Natural killer cell (primary cell): ENCODE data around the gene KREMEN2. TPM values are rescaled to one million over a fixed set of nuclear protein-coding genes. Genes with fewer than 3 reads are reported as not detected.
A peak's percentile ranks its signal among the peaks of the same experiment; 100 is the strongest.

Experiments
- ATAC-seq, 3 donors: fragments of 150-1000 bp in 2 of 3; fragments of 200-7000 bp in 1 of 3; cut with Tn5 transposase; 1 replicate in 1 of 3; 2 replicates in 2 of 3; pipeline ENCODE4 v1.10.0; 2021; ENCODE audit warnings: mild to moderate bottlenecking in 2 of 3, moderate library complexity in 2 of 3
- DNase-seq, 2 donors: peaks; one replicate each; pipeline versions ENCODE4 v3.0.0 to v3.0.0-alpha.2; 2013 to 2021; ENCODE audit warnings: mixed read lengths in 1 of 2
- H3K27ac ChIP-seq: one replicate; pipeline ENCODE4 v1.5.1; 2013; ENCODE audit warnings: mild to moderate bottlenecking, low read length
- H3K27me3 ChIP-seq: one replicate; pipeline ENCODE4 v1.6.1; 2013; ENCODE audit warnings: low read length; ENCODE audit not compliant: control insufficient read depth, insufficient read depth
- H3K36me3 ChIP-seq: one replicate; pipeline ENCODE4 v1.6.1; 2013; ENCODE audit warnings: low read length; ENCODE audit not compliant: control insufficient read depth, insufficient read depth
- H3K4me1 ChIP-seq: one replicate; pipeline ENCODE4 v1.6.1; 2013; ENCODE audit warnings: low read length; ENCODE audit not compliant: control insufficient read depth, insufficient read depth
- H3K4me3 ChIP-seq: one replicate; pipeline ENCODE4 v1.5.1; 2013; ENCODE audit warnings: low read length
- H3K9me3 ChIP-seq: one replicate; pipeline ENCODE4 v1.6.1; 2013; ENCODE audit warnings: low read length; ENCODE audit not compliant: control insufficient read depth, insufficient read depth
- H3K27ac Mint-ChIP-seq, 2 donors: one replicate each; pipeline ENCODE4 v1.8.0; 2022; ENCODE audit warnings: mild to moderate bottlenecking in 2 of 2, mixed read lengths in 2 of 2, moderate library complexity in 1 of 2
- H3K27me3 Mint-ChIP-seq, 2 donors: one replicate each; pipeline ENCODE4 v1.8.0; 2022; ENCODE audit warnings: low read depth in 2 of 2, mixed read lengths in 2 of 2
- H3K36me3 Mint-ChIP-seq: one replicate; pipeline ENCODE4 v1.8.0; 2022; ENCODE audit warnings: mixed read lengths
- H3K4me1 Mint-ChIP-seq, 2 donors: one replicate each; pipeline ENCODE4 v1.8.0; 2022; ENCODE audit warnings: mixed read lengths in 2 of 2
- H3K4me3 Mint-ChIP-seq: one replicate; pipeline ENCODE4 v1.8.0; 2022; ENCODE audit warnings: mild to moderate bottlenecking, moderate library complexity, mixed read lengths
- H3K9me3 Mint-ChIP-seq, 2 donors: one replicate each; pipeline ENCODE4 v1.8.0; 2022; ENCODE audit warnings: mixed read lengths in 2 of 2
- CTCF ChIP-seq: fragments of 200-600 bp; IDR thresholded peaks from one replicate; pipeline ENCODE4 v1.8.0; 2022; ENCODE audit warnings: antibody characterized with exemption
- WGBS: methylation state at CpG from one replicate; pipeline ENCODE4 v1.1.7; 2013; ENCODE audit warnings: missing lambda C conversion rate; ENCODE audit not compliant: insufficient coverage; 5-methylcytosine and 5-hydroxymethylcytosine counted together
- intact Hi-C: fragments of 100-400 bp; cut with micrococcal nuclease; formaldehyde crosslinking; loops from one replicate; pipeline ENCODE4 v1.14.2; 2022
- total RNA-seq, 4 donors: library from RNA; stranded (reverse); fragments of 120-200 nt in 1 of 4; gene quantifications; one replicate each; pipeline versions ENCODE4 v1.2.3 to v1.2.4, GENCODE V29; 2013 to 2022

Gene KREMEN2
- total RNA-seq, 3 donors from 2014 or later (not counting 1 experiment from before 2014, with no cell fraction given): 0.16 TPM; not detected in 2

DNA sequence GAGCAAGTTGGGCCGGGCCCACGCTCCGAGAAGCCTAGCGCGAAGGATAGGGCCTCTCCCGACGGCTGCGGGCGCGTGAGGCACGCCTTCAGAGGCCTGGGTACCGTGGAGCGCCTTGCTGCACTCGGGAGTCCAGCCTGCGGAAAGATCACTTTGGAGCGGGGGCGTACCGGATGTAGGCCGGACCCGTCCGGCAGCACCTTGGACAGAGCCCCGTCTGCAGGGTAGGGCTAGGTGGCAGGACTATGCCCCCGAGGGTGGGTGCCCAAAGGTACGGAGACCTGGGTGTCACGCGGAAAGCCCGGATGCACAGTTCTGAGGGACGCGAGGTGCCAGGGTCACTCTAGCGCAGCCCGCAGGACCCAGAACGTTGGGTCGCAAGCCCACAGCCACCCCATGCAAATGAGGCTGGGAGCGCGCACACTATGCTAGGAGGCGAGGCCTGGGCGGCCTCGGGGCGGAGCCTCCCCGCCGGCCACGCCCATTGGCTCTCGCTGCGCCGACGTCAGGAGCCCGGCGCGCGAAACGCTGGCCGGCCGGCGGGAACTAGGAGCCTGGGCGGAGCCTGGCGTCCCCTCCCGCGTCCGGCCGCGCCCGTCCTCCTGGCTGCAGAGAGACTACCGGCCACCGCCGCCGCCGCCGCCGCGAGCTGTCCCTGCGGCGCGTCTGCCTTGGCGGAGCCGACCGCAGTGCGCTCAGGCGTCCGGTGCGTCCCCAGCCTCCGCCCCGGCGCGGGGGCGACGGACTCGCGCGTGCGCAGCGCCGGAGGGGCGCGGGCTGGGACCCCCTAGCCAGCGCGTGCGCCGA lies 4.9 kb downstream of the KREMEN2 start, which contains the start of gene PAQR4:
Gene PAQR4 (plus strand): TSS at position 611 of the 807 bp plus-strand sequence. CDS start 327 bp downstream, outside the sequence.
- no peaks in the 10 kb centered on the region for H3K9me3 Mint-ChIP-seq
- peaks cover 10 to 12% of the 10 kb centered on the region in 2 donors for H3K27me3 Mint-ChIP-seq
- Histone ChIP-seq H3K27me3 (peaks cover 37% of the 10 kb centered on the region), H3K27ac (no peak within 1 kb of the TSS), H3K4me3 (peak within 1 kb of the TSS; percentile 44), H3K4me1 (peaks cover 61% of the 10 kb centered on the region), H3K9me3 (no peaks in the 10 kb centered on the region), H3K36me3 (no peaks in the 10 kb centered on the region)
- ATAC-seq (peak; percentile 83 to 90 (median 84)), DNase-seq (peak; percentile 83 to 90)
- intact Hi-C loops: no loop called here
- peaks cover 10 to 30% of the 10 kb centered on the region in 2 donors for H3K4me1 Mint-ChIP-seq
- no peaks in the 10 kb centered on the region for H3K36me3 Mint-ChIP-seq
- TF ChIP-seq CTCF: no peak
- H3K4me3 Mint-ChIP-seq: peak within 1 kb of the TSS; percentile 79
- under 1% methylated on average over 98 of the region's 98 CpGs for WGBS
- peak within 1 kb of the TSS in 1 of 2 donors; percentile 35 for H3K27ac Mint-ChIP-seq

GRCh38 chr16:2969545-2970521 lies 5.8 kb downstream of the KREMEN2 start:
- peaks cover 28% of the 10 kb centered on the region for H3K27me3 ChIP-seq
- Mint-ChIP-seq H3K4me1 (peaks cover 10 to 25% of the 10 kb centered on the region in 2 donors), H3K36me3 (no peaks in the 10 kb centered on the region), H3K27me3 (peaks cover 9 to 10% of the 10 kb centered on the region in 2 donors), H3K4me3 (peak overlapping the region; percentile 65), H3K27ac (no peak overlapping the region), H3K9me3 (no peaks in the 10 kb centered on the region)
- H3K4me1 ChIP-seq: peaks cover 52% of the 10 kb centered on the region
- no peaks in the 10 kb centered on the region for H3K36me3 ChIP-seq
- no peaks in the 10 kb centered on the region for H3K9me3 ChIP-seq
- peak overlapping the region; percentile 44 for H3K4me3 ChIP-seq
- no peak overlapping the region for H3K27ac ChIP-seq
- TF ChIP-seq CTCF: peak; percentile 40
- peak; percentile 60 to 75 (median 61) for ATAC-seq
- 2% methylated on average over 83 of the region's 83 CpGs for WGBS
- peak; percentile 53 to 80 for DNase-seq
- intact Hi-C loops: no loop called here

DNA sequence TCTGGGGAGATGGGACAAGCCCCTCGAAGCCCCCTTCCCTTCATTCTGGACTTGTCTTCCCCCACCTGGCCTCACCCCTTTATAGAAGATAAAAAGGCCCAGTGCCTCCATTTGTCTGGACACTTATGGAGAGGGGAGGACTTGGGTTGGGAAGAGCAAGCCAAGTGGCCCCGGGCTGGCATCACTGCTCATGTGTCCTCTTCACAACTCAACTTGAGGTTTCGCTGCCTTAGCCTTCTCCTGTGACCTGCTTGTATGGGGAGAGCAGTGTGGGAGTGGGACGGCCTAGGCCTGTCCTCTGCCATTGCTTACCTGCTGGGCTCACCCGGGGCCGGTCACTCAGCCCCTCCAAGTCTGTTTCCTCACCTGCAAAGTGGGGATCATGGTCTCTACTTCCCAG lies 6.5 kb downstream of the KREMEN2 start:
- no peaks in the 10 kb centered on the region for H3K36me3 Mint-ChIP-seq
- H3K27ac Mint-ChIP-seq: no peak overlapping the region
- ATAC-seq (no peak), DNase-seq (no peak)
- TF ChIP-seq CTCF: no peak
- H3K27me3 Mint-ChIP-seq: peaks cover 6 to 10% of the 10 kb centered on the region in 2 donors
- H3K27ac ChIP-seq: no peak overlapping the region
- H3K9me3 ChIP-seq: no peaks in the 10 kb centered on the region
- H3K27me3 ChIP-seq: peaks cover 24% of the 10 kb centered on the region
- H3K36me3 ChIP-seq: no peaks in the 10 kb centered on the region
- intact Hi-C loops: no loop called here
- H3K4me3 ChIP-seq: no peak overlapping the region
- peak overlapping the region; percentile 65 for H3K4me3 Mint-ChIP-seq
- no peaks in the 10 kb centered on the region for H3K9me3 Mint-ChIP-seq
- 87% methylated on average over 6 of the region's 6 CpGs for WGBS
- H3K4me1 Mint-ChIP-seq: peaks cover 10 to 20% of the 10 kb centered on the region in 2 donors
- peaks cover 45% of the 10 kb centered on the region for H3K4me1 ChIP-seq
